Suppressor macrophage (primary cell): ENCODE data around the gene WDR76.
"Not testable (repeated sequence)": the region's sequence is repeated elsewhere in the genome, so short reads cannot be mapped to it uniquely, and the experiment has no call there.

Source experiments
- DNase-seq, 4 experiments: peaks; one replicate each; pipeline ENCODE4 v3.0.0-alpha.2; 2020 to 2022

Gene WDR76

GRCh38 chr15:43824302-43825246 lies 2.2 kb upstream of the WDR76 start, which contains the start of gene MFAP1:
MFAP1 (minus strand) TSS chr15:43824690; CDS start chr15:43824569, 121 bp downstream.
- peak; percentile 96 to 98 (median 98) for DNase-seq

DNA sequence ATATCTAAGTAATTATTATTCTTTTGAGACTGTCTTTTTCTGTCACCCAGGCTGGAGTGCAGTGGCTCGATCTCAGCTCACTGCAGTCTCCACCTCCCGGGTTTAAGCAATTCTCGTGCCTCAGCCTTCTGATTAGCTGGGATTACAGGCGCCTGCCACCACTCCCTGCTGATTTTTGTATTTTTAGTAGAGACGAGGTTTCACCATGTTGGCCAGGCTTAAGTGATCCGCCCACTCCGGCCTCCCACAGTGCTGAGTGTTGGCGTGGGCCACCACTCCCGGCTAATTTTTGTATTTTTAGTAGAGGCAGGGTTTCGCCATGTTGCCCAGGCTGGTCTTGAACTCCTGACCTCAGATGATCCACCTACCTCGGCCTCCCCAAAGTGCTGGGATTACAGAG lies 1.5 kb upstream of the WDR76 start:
- not testable (repeated sequence) for DNase-seq

- DNase-seq = no peak
Measured at GRCh38 chr15:43826029-43826507, 734 bp upstream of the WDR76 start.

GRCh38 chr15:43828061-43828657 lies 1.4 kb downstream of the WDR76 start:
- no peak for DNase-seq

DNA sequence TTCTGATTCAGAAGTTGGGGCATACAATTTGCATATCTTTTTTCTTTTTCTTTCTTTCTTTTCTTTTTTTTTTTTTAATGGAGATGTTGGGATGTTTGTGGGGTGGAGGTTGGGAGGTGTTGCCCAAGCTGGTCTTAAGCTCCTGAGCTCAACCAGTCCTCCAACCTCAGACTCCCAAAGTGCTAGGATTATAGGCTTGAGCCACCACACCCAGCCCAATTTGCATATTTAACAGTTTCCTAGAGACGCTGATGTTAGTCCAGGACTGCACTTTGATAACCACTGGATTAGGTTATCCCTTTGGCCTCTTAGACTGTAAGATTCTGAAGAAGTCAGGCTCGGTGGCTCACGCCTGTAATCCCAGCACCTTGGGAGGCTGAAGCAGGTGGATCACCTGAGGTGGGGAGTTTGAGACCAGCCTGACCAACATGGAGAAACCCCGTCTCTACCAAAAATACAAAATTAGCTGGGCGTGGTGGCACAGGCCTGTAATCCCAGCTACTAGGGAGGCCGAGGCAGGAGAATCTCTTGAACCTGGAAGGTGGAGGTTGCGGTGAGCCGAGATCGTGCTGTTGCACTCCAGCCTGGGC lies 3.2 kb downstream of the WDR76 start:
- not testable (repeated sequence) for DNase-seq

GRCh38 chr15:43830691-43831275 lies 4.0 kb downstream of the WDR76 start:
- not testable (repeated sequence) for DNase-seq

GRCh38 chr15:43831519-43832052 lies 4.8 kb downstream of the WDR76 start:
- DNase-seq = not testable (repeated sequence)

- not testable (repeated sequence) for DNase-seq
Measured at GRCh38 chr15:43832485-43832884, 5.7 kb downstream of the WDR76 start.

DNA sequence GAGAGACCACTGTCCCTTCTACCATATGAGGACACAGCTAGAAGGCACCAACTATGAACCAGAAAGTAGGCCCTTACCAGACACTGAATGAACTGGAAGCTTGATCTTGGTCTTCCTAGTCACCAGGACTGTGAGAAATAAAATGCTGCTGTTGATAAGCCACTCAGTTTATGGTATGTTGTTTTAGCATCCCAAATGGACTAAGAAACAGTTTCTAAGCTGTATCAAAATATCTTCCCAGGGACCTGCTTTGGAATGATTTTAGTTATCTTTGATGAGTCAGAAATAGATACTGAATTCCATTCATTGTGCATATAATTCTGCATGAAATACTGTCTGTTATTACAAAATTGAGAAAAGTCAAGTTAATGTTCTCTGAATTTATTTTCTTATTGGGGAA lies 18.6 kb downstream of the WDR76 start:
- no peak for DNase-seq

GRCh38 chr15:43851251-43851650 lies 24.4 kb downstream of the WDR76 start:
- no peak for DNase-seq

GRCh38 chr15:43852607-43853006 lies 25.8 kb downstream of the WDR76 start:
- no peak for DNase-seq

DNA sequence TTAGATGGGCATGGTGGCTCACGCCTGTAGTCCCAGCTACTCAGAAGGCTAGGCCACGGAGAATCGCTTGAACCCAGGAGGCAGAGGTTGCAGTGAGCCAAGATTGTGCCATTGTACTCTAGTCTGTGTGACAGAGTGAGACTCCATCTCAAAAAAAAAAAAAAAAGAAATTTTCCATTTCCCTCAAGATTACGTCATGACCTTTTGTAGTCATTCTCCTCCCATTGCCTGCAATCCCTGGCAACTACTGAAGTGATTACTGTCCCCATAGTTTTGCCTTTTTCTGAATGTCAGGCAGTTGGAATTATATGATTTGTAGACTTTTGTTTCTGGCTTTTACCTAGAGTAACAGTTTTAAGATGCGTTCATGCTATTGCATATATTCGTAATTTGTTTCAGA lies 28.0 kb downstream of the WDR76 start:
- DNase-seq = peak in 3 of 4 experiments; percentile 7 to 53 (median 47)

DNA sequence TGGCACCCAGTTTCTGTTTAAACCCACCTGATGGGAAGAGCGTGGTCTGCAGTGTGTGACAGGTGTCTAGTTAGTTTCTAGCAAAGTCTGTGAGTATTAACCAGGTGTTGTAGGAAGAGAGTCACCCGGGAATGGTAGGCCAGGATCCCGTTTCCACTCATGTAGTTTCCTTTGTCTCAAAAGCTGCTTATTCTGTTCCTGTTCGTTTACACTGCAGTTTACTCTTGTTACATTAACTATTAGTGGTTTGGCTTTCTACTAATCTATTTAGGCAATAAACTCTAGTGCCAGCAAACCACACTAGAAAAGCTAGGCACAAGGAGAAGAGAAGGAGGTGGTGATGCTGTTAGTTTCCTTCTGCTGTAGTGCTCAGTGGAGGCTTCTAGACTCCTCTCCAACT lies 32.7 kb downstream of the WDR76 start:
- no peak for DNase-seq

- not testable (repeated sequence) for DNase-seq
Measured at GRCh38 chr15:43866636-43867035, 39.8 kb downstream of the WDR76 start.

- no peak for DNase-seq
Measured at GRCh38 chr15:43867096-43867495, 40.3 kb downstream of the WDR76 start.

DNA sequence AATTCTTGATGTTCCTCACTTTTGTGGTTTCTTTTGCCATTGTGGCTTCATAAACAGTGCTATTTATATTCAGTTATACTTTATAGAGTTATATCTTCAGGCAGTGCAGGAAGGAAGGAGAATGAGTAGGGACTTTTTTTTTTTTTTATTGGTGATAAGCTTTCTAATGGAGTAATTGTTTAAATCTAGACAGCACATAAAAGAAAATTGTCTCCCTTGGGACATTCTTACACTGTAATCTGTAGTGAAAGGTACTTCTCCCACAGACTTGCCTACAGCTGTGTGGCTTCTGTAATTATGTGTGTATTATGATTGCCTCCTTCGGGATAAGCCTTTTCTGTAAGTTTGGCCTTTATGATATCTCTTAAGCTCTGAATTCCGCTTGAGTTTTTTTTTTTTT lies 41.6 kb downstream of the WDR76 start:
- DNase-seq = no peak

DNA sequence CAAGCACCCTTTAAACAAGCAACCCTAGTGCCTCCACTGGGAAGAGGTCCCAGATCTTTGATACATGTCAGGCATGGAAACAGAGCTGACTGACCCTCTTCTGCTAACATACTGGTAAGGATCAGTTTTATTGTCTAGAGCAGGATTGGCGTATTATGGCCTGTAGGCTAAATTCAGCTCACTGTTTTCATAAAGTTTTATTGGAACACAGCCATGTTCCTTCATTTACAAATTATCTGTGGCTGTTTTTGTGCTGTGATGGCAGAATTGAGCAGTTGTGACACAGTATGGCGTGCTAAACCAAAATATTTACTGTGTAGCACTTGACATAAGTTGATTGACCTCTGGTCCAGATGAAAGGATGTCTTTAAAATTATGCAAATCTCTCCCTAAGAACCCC lies 45.0 kb downstream of the WDR76 start:
- DNase-seq = no peak

DNA sequence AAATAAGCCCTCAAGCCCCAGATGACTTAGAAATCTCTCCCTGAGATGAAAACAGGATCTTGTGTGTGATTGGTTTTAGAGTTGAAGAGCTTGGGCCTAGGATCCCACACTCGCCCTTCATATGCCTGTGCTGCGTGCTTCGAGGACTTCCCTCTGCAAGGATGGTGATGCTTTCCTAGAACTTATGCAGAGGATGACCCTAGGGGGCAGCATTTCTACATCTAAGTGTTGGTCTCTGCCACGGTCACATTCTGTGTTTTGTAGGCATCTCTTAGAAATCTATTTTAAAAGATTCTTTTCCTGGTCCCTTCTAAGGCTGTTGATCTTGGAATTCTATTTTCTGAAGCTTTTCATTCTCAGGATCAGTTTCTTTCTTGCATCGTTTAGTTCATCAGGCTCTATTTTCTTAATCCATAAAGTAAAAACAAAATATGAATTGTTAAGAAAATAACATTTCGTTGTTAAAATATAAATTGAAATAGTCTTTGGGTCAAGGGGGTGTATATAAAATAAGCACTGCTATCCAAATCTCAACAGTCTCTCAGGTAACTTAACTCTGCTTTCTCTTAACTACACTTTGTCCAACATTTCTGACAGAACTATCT lies 45.7 kb downstream of the WDR76 start:
- DNase-seq = peak; percentile 47 to 73 (median 62)

- no peak for DNase-seq
Measured at GRCh38 chr15:43873651-43874050, 46.8 kb downstream of the WDR76 start.

GRCh38 chr15:43876872-43877271 lies 50.1 kb downstream of the WDR76 start:
- DNase-seq = no peak

DNA sequence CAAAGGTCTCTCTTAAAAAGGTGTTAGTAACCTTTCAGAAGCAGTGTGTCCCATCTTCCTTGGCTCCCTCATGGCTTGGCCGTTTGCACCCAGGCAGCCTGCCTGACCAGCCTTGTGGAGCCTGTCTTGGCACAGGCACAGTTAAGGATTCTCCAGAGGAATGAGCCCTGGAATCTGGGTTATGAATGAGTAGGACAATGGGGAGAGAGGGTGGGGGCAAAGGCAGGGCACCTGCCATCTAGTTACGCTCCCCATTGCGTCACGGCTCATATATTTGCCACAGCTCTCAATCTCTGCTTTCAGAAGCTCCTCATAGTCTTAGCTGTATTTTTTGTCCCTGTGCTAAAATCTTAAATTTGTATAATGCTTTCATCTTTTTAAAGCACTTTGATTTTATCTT lies 50.6 kb downstream of the WDR76 start:
- no peak for DNase-seq

- DNase-seq = no peak
Measured at GRCh38 chr15:43878446-43878845, 51.6 kb downstream of the WDR76 start.
